A673 (cell line): Measurements from ENCODE around the gene ELP4.

Experiments
- CTCF ChIP-seq: fragments of 300-800, 200-600 bp; sonication (generic); conservative IDR thresholded peaks from 2 replicates; pipeline ENCODE4 v1.5.1; 2017; ENCODE audit warnings: low read depth, mild to moderate bottlenecking, antibody characterized with exemption, low read length, moderate library complexity, mixed read lengths
- EZH2 ChIP-seq: fragments of 200-600 bp; sonication (generic); IDR thresholded peaks from 2 replicates; pipeline ENCODE4 v1.6.1; 2017; ENCODE audit warnings: borderline replicate concordance, low read depth, mild to moderate bottlenecking, mixed read lengths, antibody characterized with exemption, low read length; ENCODE audit not compliant: poor library complexity, severe bottlenecking

DNA sequence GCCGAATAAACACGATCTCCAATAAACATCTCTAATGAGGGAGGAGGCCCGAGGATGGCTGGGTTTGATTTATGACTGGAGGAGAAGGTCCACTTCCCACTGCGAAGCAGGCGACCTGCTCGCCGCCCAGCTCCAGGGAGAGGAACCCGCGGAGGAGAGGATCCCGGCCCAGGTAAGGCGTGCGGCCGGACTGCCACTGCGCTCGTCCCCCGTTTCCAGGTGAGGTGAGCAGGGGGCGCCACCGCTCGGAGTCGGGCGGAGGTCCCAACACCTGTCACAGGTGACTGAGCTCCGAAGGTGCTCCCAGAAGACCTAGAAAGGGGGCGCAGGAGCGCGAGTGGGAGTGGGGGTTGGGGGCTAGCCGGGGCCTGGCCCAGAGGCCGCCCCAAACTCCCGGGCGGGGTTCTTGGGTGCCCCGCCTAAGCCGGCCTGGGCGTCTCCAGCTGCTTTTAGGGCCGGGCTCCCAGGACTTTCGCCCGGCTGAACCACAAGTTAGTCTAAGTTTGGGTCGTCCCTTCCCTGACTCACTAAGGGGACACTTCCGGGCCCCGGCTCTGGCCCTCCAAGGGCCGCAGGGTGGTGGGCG is 307.0 kb downstream of the ELP4 start:
- no peak for TF ChIP-seq CTCF
- no peak for TF ChIP-seq EZH2
